A549 treated with AZD9567 at 1 μM for 4 hours (cell line): ENCODE measurements around the gene SPPL3. TPM values are rescaled to one million over a fixed set of nuclear protein-coding genes. Genes with fewer than 3 reads are reported as not detected.

Source experiments
- total RNA-seq: library from RNA; stranded (reverse); fragments of 200-300 nt; extraction: Qiagen RNA extraction; gene quantifications from 5 replicates; pipeline ENCODE4 v1.2.3, GENCODE V29; 2022; ENCODE audit not compliant: insufficient read depth

Gene SPPL3
- total RNA-seq: 49.4 to 59.3 TPM (median 51.7 TPM) in 5 replicates

GRCh38 chr12:120904197-120904773, at the start of gene SPPL3:
TSS of gene SPPL3 (minus strand) at chr12:120904358. CDS start at chr12:120903867, 491 bp downstream.

GRCh38 chr12:120725659-120726509, 178.3 kb downstream of the SPPL3 start, which contains the start of gene ACADS:
TSS of gene ACADS (plus strand) at chr12:120725826. CDS start at chr12:120725886, 60 bp downstream.

Other genes with a start within 250 kb of the SPPL3 start
- 80.2 to 99.7 TPM (median 87.2 TPM) in 5 replicates for gene MLEC, start 217.2 kb downstream of the SPPL3 start, total RNA-seq
- gene UNC119B, start 193.9 kb downstream of the SPPL3 start, total RNA-seq: 27.4 to 31.5 TPM (median 29.3 TPM) in 5 replicates
- gene ACADS, start 178.5 kb downstream of the SPPL3 start, total RNA-seq: 8.4 to 12.4 TPM (median 11.6 TPM) in 5 replicates
- 3.3 to 4.7 TPM (median 3.5 TPM) in 5 replicates for gene HNF1A, start 74.2 kb upstream of the SPPL3 start, total RNA-seq
- 20.8 to 26.3 TPM (median 23.1 TPM) in 5 replicates for gene C12orf43, start 112.1 kb upstream of the SPPL3 start, total RNA-seq
- 2.2 to 3.0 TPM (median 2.4 TPM) in 5 replicates for gene OASL, start 134.9 kb upstream of the SPPL3 start, total RNA-seq
- gene P2RX7, start 228.5 kb upstream of the SPPL3 start, total RNA-seq: 0.06 TPM in 1 of 5 replicates, not detected in the others